GM19328 (cell line): ENCODE measurements around the gene WASHC4.

ENCODE experiments used
- ATAC-seq: cut with Tn5 transposase; IDR thresholded peaks from one replicate; pipeline ENCODE4 v1.9.1; 2021; ENCODE audit warnings: mild to moderate bottlenecking, moderate library complexity; ENCODE audit not compliant: unreplicated experiment

WASHC4 gene, protein sequence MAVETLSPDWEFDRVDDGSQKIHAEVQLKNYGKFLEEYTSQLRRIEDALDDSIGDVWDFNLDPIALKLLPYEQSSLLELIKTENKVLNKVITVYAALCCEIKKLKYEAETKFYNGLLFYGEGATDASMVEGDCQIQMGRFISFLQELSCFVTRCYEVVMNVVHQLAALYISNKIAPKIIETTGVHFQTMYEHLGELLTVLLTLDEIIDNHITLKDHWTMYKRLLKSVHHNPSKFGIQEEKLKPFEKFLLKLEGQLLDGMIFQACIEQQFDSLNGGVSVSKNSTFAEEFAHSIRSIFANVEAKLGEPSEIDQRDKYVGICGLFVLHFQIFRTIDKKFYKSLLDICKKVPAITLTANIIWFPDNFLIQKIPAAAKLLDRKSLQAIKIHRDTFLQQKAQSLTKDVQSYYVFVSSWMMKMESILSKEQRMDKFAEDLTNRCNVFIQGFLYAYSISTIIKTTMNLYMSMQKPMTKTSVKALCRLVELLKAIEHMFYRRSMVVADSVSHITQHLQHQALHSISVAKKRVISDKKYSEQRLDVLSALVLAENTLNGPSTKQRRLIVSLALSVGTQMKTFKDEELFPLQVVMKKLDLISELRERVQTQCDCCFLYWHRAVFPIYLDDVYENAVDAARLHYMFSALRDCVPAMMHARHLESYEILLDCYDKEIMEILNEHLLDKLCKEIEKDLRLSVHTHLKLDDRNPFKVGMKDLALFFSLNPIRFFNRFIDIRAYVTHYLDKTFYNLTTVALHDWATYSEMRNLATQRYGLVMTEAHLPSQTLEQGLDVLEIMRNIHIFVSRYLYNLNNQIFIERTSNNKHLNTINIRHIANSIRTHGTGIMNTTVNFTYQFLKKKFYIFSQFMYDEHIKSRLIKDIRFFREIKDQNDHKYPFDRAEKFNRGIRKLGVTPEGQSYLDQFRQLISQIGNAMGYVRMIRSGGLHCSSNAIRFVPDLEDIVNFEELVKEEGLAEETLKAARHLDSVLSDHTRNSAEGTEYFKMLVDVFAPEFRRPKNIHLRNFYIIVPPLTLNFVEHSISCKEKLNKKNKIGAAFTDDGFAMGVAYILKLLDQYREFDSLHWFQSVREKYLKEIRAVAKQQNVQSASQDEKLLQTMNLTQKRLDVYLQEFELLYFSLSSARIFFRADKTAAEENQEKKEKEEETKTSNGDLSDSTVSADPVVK

DNA sequence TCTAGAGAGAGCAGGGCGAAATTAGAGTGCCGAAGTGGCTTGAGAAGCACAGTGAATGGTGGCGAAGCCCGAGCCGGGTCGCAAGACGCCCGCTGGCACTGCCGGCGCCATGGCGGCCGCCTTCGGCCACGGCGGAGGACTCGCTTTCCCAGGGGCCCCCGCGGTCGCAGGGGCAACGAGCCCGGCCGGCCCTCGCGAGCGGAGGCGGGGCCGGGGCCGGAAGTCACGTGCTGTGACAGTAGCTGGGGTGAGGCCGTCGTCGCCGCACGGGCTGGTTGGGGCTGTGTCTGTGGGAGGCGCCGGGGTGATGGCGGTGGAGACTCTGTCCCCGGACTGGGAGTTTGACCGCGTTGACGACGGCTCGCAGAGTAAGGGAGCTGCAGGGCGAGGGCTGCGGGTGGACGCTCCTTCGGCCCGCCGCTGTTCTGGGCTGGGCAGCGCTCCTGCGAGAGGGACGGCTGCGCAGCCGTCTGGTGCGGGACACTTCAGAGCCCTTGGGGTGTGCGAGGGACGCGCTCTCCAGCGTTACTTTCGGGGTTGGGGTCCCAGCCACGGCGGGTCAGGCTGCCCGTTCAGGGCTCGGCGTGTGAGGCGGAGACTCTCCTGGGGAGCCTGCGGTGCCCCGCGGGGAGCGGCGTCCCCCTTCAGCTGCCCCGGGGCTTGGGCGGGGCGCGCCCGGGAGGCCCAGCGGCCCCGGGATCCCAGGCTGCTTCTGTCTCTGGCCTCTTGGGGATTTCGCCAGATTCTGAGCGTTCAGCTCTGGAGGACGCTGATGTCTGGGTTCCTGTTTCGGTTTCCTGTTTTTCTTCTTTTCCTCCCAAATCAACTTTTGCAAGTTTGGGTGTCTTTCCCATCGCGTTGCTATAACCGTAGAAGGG lies at the start of gene WASHC4:
Gene WASHC4, plus strand, starts transcription at position 238 of the 878 bp plus-strand sequence. Its CDS starts 70 bp downstream, at position 308.
- peak; percentile 90 for ATAC-seq

GRCh38 chr12:105060715-105061378 lies 46.7 kb upstream of the WASHC4 start:
- no peak for ATAC-seq

GRCh38 chr12:105064564-105065178 lies 42.9 kb upstream of the WASHC4 start:
- no peak for ATAC-seq

DNA sequence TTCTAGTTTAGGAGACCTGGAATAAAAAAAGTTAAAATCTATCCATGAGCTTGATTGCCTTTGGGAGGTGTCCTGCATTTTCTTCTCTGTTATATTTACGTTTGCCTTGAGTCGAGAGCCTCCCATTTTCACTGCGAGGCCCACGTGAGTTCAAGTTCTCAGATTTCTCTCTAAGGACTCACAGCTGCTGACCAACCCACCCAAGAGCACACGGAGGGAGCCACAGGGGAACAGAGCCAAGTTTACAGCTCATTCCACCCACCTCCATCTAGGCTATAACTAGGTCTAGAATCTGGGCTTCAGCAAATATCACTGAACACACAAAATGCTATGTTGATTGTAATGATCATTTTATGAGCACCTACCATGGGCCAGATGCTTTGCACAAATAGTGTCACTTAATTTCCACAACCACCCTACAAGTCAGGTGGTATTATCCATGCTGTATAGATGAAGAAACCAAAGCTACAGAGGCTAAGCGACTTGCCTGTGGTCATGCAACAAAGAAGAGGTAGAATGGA lies 40.0 kb upstream of the WASHC4 start:
- ATAC-seq: no peak

GRCh38 chr12:105069936-105070702 lies 37.4 kb upstream of the WASHC4 start:
- ATAC-seq: no peak

GRCh38 chr12:105071981-105072380 lies 35.5 kb upstream of the WASHC4 start:
- ATAC-seq: no peak

- ATAC-seq: no peak
These were observed 34.5 kb upstream of the WASHC4 start for GRCh38 chr12:105072888-105073488.

DNA sequence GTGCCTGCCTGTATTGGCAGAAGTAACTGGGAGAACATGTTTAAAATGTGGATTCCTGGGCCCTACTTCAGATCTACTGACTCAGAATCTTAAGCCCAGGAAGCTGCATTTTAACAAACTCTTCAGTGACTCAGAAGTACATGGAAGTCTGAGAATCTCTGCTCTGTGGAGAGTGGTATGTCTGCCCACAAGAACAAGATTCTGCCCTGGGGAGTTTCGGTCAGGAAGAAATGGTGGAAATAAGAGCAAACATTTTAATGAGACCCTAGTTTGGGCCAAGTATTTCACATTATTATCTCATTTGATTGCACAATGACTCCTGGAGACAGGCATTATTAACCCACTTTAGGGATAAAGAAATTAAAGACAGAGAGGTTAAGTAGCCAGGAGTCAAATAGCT lies 31.4 kb upstream of the WASHC4 start:
- no peak for ATAC-seq

- ATAC-seq: no peak
These were observed 30.6 kb upstream of the WASHC4 start for GRCh38 chr12:105076913-105077312.

GRCh38 chr12:105077435-105077834 lies 30.1 kb upstream of the WASHC4 start:
- no peak for ATAC-seq

DNA sequence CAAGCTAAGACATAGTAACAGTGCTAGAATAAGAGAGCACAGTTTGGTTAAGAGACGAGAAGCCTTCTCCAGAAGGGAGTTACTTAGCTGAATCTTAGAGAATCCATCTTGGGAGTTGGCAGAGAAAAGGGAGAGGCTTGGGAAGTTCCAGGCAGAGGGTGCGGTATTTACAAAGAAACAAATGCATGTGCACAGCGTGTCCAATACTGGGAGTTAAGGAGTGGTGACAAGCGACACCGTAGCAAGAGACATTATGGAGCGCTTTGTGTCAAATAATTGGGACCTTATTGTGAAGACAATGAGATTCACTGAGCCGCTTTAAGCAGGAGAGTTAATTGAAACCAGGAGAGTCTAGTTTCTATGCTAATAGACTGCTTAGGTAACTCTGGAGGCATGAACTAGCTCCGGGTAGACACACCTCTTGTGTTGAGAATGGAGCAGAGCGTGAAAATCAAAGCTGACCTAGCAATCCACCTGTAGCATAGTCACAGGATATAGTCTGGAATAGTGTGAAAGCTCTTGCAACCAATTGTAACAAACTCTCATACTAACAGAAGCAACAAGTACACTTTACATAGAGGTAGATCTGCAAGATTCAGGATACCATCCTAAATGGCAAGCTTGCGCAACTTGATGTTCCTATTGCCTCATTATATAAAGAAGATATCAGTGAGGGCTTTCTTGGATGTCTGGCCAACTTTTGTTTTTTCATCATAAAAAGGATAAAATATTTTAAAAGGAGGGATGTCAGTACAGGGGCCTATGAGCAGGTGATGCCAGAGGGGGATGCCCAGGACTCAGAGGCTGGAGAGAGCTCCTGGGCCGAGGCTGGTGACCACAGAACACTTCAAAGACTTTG lies 28.6 kb upstream of the WASHC4 start:
- ATAC-seq: no peak

GRCh38 chr12:105083031-105083430 lies 24.5 kb upstream of the WASHC4 start:
- no peak for ATAC-seq

DNA sequence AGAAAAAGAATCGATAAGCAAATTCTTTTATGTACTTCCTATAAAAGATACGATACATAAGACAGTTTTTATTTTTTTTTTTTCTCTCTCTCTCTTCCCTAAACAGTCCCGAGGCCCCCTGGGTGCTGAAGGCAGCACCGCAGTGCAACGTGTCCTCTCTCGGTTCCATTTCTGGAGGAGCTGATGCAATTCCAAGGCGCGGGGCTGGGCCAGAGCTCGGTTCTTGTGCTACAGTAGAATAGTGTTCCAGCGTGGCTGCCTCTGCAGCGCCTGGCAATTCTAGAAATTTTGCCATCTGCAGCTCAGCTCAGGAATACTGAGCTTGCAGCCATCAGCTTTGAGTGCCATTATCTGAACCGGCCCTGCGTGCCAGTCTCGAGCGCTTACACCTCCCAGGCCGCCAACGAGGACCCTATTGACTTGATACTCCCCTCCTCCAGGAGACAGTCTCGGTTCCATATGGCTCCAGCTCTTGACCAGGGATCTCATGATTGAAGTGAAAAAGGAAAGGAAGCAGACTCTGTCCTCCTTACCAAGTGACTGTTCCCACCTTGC lies 23.9 kb upstream of the WASHC4 start:
- no peak for ATAC-seq

GRCh38 chr12:105084251-105085250 lies 23.0 kb upstream of the WASHC4 start, which contains the start of gene ALDH1L2:
ALDH1L2 (minus strand) TSS chr12:105084458; CDS start chr12:105084436, 22 bp downstream.
- peak; percentile 77 for ATAC-seq

DNA sequence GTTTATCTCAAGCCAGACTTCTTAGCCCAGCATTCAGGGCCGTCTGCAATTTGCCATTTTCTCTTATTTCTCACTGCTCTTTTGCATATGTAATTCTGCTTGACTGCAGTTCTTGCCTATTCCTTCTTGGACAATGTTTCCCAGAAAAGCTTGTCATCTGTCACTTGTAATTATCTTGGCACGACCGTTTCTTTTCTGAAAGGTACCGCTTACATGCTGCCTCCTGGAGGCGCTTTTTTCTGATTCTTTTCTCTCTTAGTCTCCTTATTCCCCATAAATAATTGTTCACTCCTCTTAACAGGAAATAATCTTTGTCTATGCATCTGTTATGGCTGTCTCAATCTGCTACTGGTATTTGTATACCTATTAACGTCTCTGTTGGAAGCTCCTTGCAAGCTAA lies 22.0 kb upstream of the WASHC4 start:
- ATAC-seq: no peak
